Tongue (tissue), 2 donors: Measurements from ENCODE around the gene CSNK1A1. TPM values are rescaled to one million over a fixed set of nuclear protein-coding genes. Genes with fewer than 3 reads are reported as not detected.
"Not testable (repeated sequence)": the region's sequence is repeated elsewhere in the genome, so short reads cannot be mapped to it uniquely, and the experiment has no call there.

Experiments
- DNase-seq: peaks from one replicate; pipeline ENCODE4 v3.0.0-alpha.2; 2015
- total RNA-seq: library from RNA; depleted of rRNA; stranded (reverse); fragments of >200 nt; gene quantifications from one replicate; pipeline ENCODE4 v1.2.3, GENCODE V29; 2014

The CSNK1A1 gene
- total RNA-seq, 1 donor from 2014 or later = 340 TPM

DNA sequence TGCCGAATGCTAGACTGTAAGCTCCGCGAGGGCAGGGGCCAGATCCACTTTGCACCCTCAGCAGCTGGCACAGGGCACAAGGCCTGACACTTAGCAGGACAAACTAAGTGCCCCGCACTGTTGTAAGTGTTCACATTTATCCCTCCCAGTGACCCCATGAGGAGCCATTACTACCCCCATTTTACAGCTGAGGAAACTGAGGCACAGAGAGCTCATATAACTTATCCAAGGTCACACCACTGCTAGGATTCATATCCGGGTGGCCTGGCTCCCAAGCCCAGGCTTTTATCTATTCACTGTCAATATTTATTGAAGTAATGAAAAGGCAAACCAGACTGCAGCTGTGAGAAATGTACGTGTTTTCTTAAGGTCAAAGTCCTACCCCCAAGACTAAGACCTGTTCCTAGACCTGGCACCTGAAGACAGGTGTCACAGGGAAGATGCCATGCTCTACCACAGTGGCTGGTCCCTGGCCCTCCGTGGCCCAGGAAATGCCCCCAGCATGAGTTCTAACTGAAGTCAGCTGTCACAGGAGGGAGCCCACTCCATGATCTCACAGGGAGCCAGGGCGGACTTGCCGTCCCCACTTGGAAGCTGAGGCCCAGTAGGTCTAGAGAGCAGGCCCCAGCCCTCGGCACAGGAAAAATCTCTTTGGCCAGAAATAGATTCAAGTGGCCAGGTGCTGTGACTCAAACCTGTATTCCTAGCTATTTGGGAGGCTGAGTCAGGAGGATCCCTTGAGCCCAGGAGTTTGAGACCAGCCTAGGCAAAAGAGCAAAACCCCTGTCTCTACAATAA, 97.4 kb downstream of the CSNK1A1 start:
- DNase-seq = no peak

- DNase-seq = peak; percentile 57
Measured at GRCh38 chr5:149452665-149453617, 98.3 kb downstream of the CSNK1A1 start.

DNA sequence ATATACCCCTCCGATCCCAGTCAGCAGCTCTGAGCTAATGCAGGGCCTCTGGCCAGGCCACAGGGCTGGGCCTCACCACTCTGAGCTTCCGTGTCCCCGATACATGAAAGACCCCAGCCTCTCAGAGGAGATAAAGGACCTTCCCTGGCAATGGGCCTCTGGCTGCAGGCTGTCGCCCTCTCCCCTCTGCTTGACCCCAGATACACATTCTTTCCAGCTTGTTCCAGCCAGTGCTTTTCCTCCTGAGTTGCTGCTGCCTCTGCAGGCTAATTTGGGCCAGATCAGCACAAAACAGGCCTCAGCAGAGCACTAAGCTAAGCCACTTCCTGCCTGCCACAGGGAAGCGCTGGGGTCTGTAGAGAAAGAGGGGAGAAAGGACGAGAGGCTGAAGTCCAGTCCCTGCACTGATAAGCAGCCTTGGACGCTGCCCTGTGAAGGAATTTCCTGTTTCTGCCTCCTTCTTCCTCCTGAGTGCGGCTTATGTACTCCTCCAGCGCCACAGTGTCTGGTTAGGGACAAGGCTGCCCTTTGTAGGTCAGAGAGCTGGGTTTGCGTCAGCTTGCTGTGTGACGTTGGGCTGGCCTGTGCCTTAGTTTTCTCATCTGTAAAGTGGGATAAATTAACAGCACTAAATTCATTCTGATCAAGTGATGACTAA, 99.1 kb downstream of the CSNK1A1 start:
- DNase-seq = peak; percentile 35

DNA sequence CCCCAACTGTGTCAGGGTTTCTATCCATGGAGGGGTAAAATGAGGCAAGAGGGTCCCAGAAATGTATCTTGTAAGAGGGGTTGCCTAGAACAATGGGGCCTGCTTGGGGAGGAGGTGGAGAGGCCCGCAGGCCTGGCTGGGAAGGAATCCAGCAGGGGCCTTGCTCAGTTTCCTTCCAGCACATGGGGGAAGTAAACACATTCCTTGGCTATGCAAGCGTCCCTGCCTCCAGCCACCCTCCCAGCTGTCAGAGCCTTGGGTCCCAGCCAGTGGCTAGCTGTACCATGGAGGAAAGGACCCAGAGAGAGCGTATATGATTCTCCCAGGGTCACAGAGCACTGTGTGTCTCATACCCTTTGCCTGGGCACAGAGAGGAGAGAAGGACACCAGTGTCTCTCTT, 101.0 kb downstream of the CSNK1A1 start:
- DNase-seq = peak; percentile 79

- DNase-seq = no peak
Measured at GRCh38 chr5:149448831-149449714, 102.2 kb downstream of the CSNK1A1 start.

- DNase-seq = no peak
Measured at GRCh38 chr5:149448431-149448830, 102.8 kb downstream of the CSNK1A1 start.

GRCh38 chr5:149447373-149448367, 103.6 kb downstream of the CSNK1A1 start:
- DNase-seq = no peak

- DNase-seq = not testable (repeated sequence)
Measured at GRCh38 chr5:149446794-149447193, 104.4 kb downstream of the CSNK1A1 start.

DNA sequence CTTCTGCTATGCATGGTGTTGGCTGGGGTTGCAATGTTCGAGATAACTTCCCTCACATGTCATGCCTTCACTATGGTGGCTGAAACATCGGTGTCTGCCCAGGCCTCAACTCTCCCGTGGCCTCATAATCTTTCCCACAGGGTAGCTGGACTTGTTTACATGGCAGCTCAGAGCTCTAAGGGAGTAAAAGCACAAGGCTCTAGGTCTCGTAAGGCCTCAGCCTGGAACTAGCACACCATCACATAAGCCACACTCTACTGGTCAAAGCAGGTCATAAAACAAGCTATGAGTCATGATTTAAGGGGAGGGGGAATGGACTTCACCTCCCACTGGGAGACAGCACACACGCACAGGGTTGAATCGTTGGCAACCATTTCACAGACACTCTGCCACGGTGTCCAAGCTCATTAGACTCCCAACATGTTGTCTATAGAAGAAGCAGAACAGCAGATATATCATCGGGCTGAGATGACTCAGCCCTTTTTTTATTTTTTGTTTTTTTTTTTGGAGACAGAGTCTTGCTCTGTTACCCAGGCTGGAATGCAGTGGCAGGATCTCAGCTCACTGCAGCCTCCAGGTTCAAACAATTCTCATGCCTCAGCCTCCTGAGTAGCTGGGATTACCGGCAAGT, 105.4 kb downstream of the CSNK1A1 start:
- DNase-seq = no peak

DNA sequence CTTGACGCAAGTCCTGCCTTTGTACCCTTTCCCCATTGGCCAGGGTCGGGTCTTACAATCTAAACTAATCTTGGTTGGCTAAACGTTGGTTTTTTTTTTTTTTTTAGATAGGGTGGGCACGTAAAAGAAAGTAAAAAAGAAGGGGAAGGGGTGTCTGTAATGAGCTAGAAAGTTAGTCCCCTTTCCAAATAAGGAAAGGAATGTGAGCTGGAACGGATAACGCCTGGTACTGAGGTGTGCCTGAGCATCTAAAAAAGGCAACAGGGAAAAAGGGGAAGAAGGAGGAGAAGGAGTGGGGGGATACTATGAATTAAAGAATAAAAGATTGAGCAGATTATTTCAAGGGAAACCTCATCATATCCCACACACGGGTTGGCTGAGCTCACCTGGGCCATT, 105.9 kb downstream of the CSNK1A1 start:
- DNase-seq = no peak

GRCh38 chr5:149444430-149444829, 106.8 kb downstream of the CSNK1A1 start:
- not testable (repeated sequence) for DNase-seq

- no peak for DNase-seq
Measured at GRCh38 chr5:149443210-149443609, 108.0 kb downstream of the CSNK1A1 start.

- DNase-seq = peak; percentile 89
Measured at GRCh38 chr5:149442563-149443182, 108.6 kb downstream of the CSNK1A1 start.

Other genes with a start within 250 kb of the CSNK1A1 start
- gene GRPEL2, start 205.9 kb downstream of the CSNK1A1 start, total RNA-seq = 19.6 TPM
- 8.1 TPM for gene PCYOX1L, start 193.4 kb downstream of the CSNK1A1 start, total RNA-seq
- gene IL17B, start 172.1 kb downstream of the CSNK1A1 start, total RNA-seq = 56.1 TPM
- 5.5 TPM for gene ARHGEF37, start 30.1 kb upstream of the CSNK1A1 start, total RNA-seq
- gene PPARGC1B, start 178.9 kb upstream of the CSNK1A1 start, total RNA-seq = 10.8 TPM